ENCODE data around the gene CDRT15L2. TPM values are rescaled to one million over a fixed set of nuclear protein-coding genes. Genes with fewer than 3 reads are reported as not detected.
"Not testable (repeated sequence)": the region's sequence is repeated elsewhere in the genome, so short reads cannot be mapped to it uniquely, and the experiment has no call there.

Gene CDRT15L2
- total RNA-seq (not detected in 2 replicates), polyA plus RNA-seq (not detected in 2 replicates), polyA minus RNA-seq (ENCODE audit: low replicate concordance) (not detected in 2 replicates)
- not detected in 2 replicates for polyA plus RNA-seq (2012)

DNA sequence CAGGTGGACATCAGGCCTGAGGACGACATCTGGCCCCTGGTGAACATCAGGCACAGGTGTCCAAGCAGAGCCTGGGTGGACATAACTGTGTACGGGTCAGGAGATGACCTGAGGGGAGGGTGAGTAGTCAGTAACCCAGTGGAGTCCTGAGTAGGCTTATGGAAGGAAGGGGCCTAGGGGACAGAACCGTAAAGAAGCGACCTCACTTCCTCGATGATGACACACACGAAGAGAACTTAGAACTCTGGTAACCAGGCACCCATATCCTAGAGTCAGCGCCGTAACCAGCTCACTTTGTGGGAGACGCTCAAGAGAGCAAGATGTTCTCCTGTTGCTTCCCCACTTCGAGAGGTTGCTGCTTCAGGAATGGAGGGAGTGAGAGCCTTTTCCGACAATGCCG is at the start of gene CDRT15L2:
Gene CDRT15L2 (plus strand): TSS at position 301 of the 400 bp plus-strand sequence. CDS start 20 bp downstream, at position 321.
- H4K20me1 ChIP-seq (ENCODE audit: control insufficient read depth, extremely low read depth, insufficient read depth, low read length); H3K4me1 ChIP-seq (ENCODE audit: control insufficient read depth, extremely low read depth, insufficient read depth, low read length); H3K4me2 ChIP-seq (ENCODE audit: extremely low read depth, insufficient read depth, low read length); H3K9me3 ChIP-seq (ENCODE audit: control insufficient read depth, insufficient read depth, low read depth, low read length); H3K27me3 ChIP-seq (ENCODE audit: control insufficient read depth, insufficient read depth, low read length); DNase-seq (ENCODE audit: low read depth in 2 of 2); H2AFZ ChIP-seq (ENCODE audit: low read length); H3K36me3 ChIP-seq (ENCODE audit: control insufficient read depth, insufficient read depth, low read length); H3K27ac ChIP-seq (ENCODE audit: insufficient read depth, low read length); H3K9ac ChIP-seq (ENCODE audit: insufficient read depth, low read length); H3K4me3 ChIP-seq (replicated peaks in 1 of 4; ENCODE audit: control extremely low read depth in 1 of 4, insufficient read depth in 1 of 4, low read depth in 3 of 4, low read length in 4 of 4); H3K79me2 ChIP-seq (ENCODE audit: control insufficient read depth, insufficient read depth, low read length): not testable (repeated sequence)

DNA sequence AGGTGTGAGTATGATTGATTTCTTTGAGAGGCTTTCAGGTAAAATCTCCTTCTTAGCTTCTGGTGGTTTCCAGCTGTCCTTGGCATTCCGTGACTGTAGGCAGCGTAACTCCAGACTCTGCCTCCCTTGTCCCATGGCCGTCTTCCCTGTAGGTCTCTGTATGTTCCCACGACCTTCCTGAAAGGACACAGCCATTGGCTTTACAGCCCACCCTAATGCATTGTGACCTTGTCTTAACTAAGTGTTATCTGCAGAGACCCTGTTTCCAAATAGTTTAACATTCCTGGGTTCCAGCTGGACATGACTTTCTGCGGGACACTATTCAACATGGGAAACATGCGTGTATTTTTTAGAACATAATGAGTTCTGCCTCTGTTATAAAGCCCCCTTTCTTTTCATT is 49.4 kb upstream of the CDRT15L2 start:
- H3K36me3 ChIP-seq (ENCODE audit: control insufficient read depth, insufficient read depth, low read length); H3K4me3 ChIP-seq (replicated peaks in 1 of 4; ENCODE audit: control extremely low read depth in 1 of 4, insufficient read depth in 1 of 4, low read depth in 3 of 4, low read length in 4 of 4); H4K20me1 ChIP-seq (ENCODE audit: control insufficient read depth, extremely low read depth, insufficient read depth, low read length); H2AFZ ChIP-seq (ENCODE audit: low read length); H3K9me3 ChIP-seq (ENCODE audit: control insufficient read depth, insufficient read depth, low read depth, low read length); H3K27me3 ChIP-seq (ENCODE audit: control insufficient read depth, insufficient read depth, low read length); H3K79me2 ChIP-seq (ENCODE audit: control insufficient read depth, insufficient read depth, low read length); H3K27ac ChIP-seq (ENCODE audit: insufficient read depth, low read length); H3K4me2 ChIP-seq (ENCODE audit: extremely low read depth, insufficient read depth, low read length); H3K4me1 ChIP-seq (ENCODE audit: control insufficient read depth, extremely low read depth, insufficient read depth, low read length); H3K9ac ChIP-seq (ENCODE audit: insufficient read depth, low read length); DNase-seq (ENCODE audit: low read depth in 2 of 2): not testable (repeated sequence)

DNA sequence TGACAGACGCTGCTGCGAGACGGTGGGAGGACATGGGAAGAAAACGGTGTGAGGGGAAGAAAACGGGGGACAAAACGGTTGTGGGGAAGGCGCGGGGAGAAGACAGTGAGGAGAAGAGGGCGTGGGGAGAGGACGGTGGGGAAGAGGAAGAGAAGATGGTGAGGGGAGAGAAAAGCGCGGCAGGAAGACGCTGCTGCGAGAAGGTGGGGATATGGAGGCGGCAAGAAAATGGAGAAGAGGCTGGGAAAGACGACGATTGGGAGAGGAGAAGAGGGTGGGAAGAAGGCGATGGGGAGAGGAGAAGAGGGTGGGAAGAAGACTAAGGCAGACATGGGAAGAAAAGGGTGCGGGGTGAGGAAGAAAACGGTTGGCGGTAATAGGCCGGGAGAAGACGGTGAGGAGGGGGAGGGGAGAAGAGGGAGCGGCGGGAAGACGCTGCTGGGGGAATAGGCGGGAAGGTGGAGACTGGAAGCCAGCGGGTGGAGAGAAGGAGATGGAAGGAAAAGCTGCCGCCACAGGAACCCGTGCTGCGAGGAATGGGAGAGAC is 46.9 kb upstream of the CDRT15L2 start:
- H3K4me3 ChIP-seq (replicated peaks in 1 of 4; ENCODE audit: control extremely low read depth in 1 of 4, insufficient read depth in 1 of 4, low read depth in 3 of 4, low read length in 4 of 4), result peak overlapping the region in 1 of 4 experiments; percentile 17
- H3K9ac ChIP-seq (ENCODE audit: insufficient read depth, low read length); H3K9me3 ChIP-seq (ENCODE audit: control insufficient read depth, insufficient read depth, low read depth, low read length); H3K79me2 ChIP-seq (ENCODE audit: control insufficient read depth, insufficient read depth, low read length); H3K4me2 ChIP-seq (ENCODE audit: extremely low read depth, insufficient read depth, low read length); H4K20me1 ChIP-seq (ENCODE audit: control insufficient read depth, extremely low read depth, insufficient read depth, low read length); H3K27me3 ChIP-seq (ENCODE audit: control insufficient read depth, insufficient read depth, low read length); H3K36me3 ChIP-seq (ENCODE audit: control insufficient read depth, insufficient read depth, low read length); H2AFZ ChIP-seq (ENCODE audit: low read length); H3K27ac ChIP-seq (ENCODE audit: insufficient read depth, low read length); H3K4me1 ChIP-seq (ENCODE audit: control insufficient read depth, extremely low read depth, insufficient read depth, low read length): not testable (repeated sequence)
- DNase-seq (ENCODE audit: low read depth in 2 of 2), result peak; percentile 26 to 27

DNA sequence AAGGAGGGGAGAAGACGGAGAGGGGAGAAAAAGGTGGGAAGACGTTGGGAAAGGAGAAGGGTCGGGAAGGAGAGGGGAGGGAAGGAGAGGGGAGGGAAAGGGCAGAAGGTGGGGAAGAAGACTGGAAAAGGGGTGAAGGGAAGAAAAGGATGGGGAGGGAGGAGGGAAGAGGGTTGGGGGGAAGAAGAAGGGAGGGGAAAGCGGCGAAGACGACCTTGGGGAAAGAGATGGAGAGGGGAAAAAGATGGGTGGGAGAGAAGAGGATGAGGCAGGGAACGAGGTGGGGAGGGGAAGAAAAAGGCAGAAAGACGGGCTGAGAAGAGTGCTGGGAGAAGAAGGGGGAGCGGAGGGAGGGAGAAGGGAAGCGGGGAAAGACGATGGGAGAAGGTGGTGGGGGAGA is 46.3 kb upstream of the CDRT15L2 start:
- not testable (repeated sequence) for H2AFZ ChIP-seq (ENCODE audit: low read length); H3K36me3 ChIP-seq (ENCODE audit: control insufficient read depth, insufficient read depth, low read length); H3K79me2 ChIP-seq (ENCODE audit: control insufficient read depth, insufficient read depth, low read length); H4K20me1 ChIP-seq (ENCODE audit: control insufficient read depth, extremely low read depth, insufficient read depth, low read length); H3K27ac ChIP-seq (ENCODE audit: insufficient read depth, low read length); H3K4me2 ChIP-seq (ENCODE audit: extremely low read depth, insufficient read depth, low read length); H3K9ac ChIP-seq (ENCODE audit: insufficient read depth, low read length); H3K27me3 ChIP-seq (ENCODE audit: control insufficient read depth, insufficient read depth, low read length); H3K4me1 ChIP-seq (ENCODE audit: control insufficient read depth, extremely low read depth, insufficient read depth, low read length); DNase-seq (ENCODE audit: low read depth in 2 of 2); H3K9me3 ChIP-seq (ENCODE audit: control insufficient read depth, insufficient read depth, low read depth, low read length)
- H3K4me3 ChIP-seq (replicated peaks in 1 of 4; ENCODE audit: control extremely low read depth in 1 of 4, insufficient read depth in 1 of 4, low read depth in 3 of 4, low read length in 4 of 4), result peak overlapping the region in 3 of 4 experiments; percentile 21 to 44 (median 33)

DNA sequence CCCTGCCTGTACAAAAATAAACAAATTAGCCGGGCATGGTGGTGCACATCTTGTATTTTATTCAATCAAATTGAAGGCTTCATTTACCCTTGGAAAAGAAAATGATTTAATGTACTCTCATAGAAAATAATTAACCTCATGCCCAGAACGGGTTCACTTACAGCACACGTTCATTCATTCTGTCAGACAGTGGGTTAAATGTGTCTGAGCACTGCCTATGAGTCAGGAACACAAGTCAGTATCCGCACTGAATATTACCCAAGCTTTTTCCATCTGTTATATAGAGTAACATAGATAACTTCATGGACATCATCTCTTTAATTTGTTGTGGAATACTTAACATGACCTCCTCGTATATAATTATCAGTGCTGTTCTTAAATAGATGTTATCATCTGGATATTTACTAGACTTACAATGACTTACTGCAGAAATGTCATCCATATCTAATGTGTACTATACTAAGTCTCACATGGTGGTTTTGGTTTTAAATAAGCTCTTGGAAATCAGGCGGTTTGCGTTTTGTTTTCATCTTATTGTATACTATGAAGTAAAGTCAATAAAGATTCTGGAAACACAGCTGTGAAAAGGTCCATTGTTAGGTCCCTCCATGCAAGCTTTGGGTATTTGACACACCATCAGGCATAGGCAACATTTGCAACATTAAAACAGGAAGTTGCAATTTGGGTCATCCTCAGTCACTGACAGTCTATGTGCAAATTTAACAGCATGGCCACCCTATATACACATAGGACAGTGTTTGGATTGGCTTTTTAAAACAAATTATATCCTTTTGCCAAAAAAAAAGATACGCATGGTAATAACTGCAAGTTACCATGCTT is 44.6 kb upstream of the CDRT15L2 start:
- not testable (repeated sequence) for H3K9me3 ChIP-seq (ENCODE audit: control insufficient read depth, insufficient read depth, low read depth, low read length); DNase-seq (ENCODE audit: low read depth in 2 of 2); H3K4me2 ChIP-seq (ENCODE audit: extremely low read depth, insufficient read depth, low read length); H4K20me1 ChIP-seq (ENCODE audit: control insufficient read depth, extremely low read depth, insufficient read depth, low read length); H3K4me3 ChIP-seq (replicated peaks in 1 of 4; ENCODE audit: control extremely low read depth in 1 of 4, insufficient read depth in 1 of 4, low read depth in 3 of 4, low read length in 4 of 4); H3K4me1 ChIP-seq (ENCODE audit: control insufficient read depth, extremely low read depth, insufficient read depth, low read length); H3K36me3 ChIP-seq (ENCODE audit: control insufficient read depth, insufficient read depth, low read length); H3K79me2 ChIP-seq (ENCODE audit: control insufficient read depth, insufficient read depth, low read length); H2AFZ ChIP-seq (ENCODE audit: low read length); H3K27me3 ChIP-seq (ENCODE audit: control insufficient read depth, insufficient read depth, low read length); H3K27ac ChIP-seq (ENCODE audit: insufficient read depth, low read length); H3K9ac ChIP-seq (ENCODE audit: insufficient read depth, low read length)

DNA sequence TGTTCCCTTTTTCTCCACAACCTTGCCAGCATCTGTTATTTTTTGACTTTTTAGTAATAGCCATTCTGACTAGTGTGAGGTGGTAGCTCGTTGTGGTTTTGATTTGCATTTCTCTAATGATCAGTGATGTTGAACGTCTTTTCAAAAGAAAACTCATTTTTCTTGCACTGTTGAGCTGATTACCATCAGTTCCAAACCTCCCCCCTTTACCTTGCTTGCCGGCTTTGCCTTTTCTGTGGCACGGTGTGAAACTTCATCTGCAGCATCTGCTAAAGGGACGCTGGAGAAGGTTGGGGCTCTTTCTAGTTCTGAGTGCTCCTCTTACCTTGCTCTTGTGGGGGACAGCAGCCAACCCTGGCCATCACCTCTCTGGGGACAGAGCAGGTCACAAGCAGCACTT is 39.1 kb upstream of the CDRT15L2 start:
- H3K4me3 ChIP-seq (replicated peaks in 1 of 4; ENCODE audit: control extremely low read depth in 1 of 4, insufficient read depth in 1 of 4, low read depth in 3 of 4, low read length in 4 of 4); H3K27me3 ChIP-seq (ENCODE audit: control insufficient read depth, insufficient read depth, low read length); H3K4me1 ChIP-seq (ENCODE audit: control insufficient read depth, extremely low read depth, insufficient read depth, low read length); H3K9ac ChIP-seq (ENCODE audit: insufficient read depth, low read length); H2AFZ ChIP-seq (ENCODE audit: low read length); H3K9me3 ChIP-seq (ENCODE audit: control insufficient read depth, insufficient read depth, low read depth, low read length); H3K36me3 ChIP-seq (ENCODE audit: control insufficient read depth, insufficient read depth, low read length); H3K79me2 ChIP-seq (ENCODE audit: control insufficient read depth, insufficient read depth, low read length); DNase-seq (ENCODE audit: low read depth in 2 of 2); H4K20me1 ChIP-seq (ENCODE audit: control insufficient read depth, extremely low read depth, insufficient read depth, low read length); H3K27ac ChIP-seq (ENCODE audit: insufficient read depth, low read length); H3K4me2 ChIP-seq (ENCODE audit: extremely low read depth, insufficient read depth, low read length): not testable (repeated sequence)

Measured in fibroblast of lung (primary cell).